Astrocyte of the hippocampus (primary cell): ENCODE results near the gene LELP1.
A peak's percentile ranks its signal among the peaks of the same experiment; 100 is the strongest.
"Not testable (repeated sequence)": the region's sequence is repeated elsewhere in the genome, so short reads cannot be mapped to it uniquely, and the experiment has no call there.

ENCODE experiments used
- DNase-seq: peaks from one replicate; pipeline ENCODE4 v3.0.0; 2011; ENCODE audit warnings: low read depth, low spot score

Gene LELP1

DNA sequence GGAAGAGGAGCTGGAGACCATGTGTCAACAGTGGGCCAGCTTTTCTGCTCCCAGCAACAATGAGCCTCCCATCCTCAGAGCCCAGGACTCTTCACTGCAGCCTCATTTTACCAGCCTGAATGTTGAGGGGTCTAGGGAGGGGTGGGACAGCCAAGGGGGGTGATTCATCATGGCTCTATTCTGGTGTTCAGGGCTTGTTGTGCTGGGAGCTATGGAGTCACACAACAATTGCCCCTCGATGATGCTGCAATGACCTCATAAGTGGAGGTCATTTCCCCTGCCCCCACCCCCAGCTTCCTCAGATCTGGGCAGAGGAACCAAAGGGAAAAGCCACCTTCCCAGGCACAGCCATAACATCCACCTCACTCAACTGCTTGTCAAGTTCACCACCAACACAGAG is at the start of gene LELP1:
Gene LELP1, plus strand, starts transcription at position 301 of the 400 bp plus-strand sequence. CDS start 1,278 bp downstream, outside the sequence.
- DNase-seq, result no peak

- no peak for DNase-seq
Observed at GRCh38 chr1:153155541-153155940, 47.7 kb upstream of the LELP1 start.

GRCh38 chr1:153168686-153169085 is 34.5 kb upstream of the LELP1 start:
- no peak for DNase-seq

DNA sequence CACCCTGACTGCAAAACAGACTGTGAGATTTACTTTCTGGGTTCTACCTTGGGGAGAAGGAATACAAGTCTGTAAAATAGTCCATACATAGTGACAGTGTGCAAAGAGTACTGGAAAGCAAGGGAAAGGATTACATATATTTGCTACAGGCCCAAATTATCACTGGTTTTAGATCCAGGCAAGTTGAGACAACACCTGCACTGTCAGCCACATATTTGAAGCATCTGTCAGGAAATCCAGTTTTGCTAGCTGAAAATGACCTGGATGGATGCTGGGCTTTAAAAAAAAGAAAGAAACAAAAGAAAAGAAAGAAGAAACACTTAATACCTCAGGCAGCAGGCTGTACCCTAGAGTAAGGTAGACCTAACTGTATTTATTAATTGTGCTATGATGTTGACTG is 28.6 kb upstream of the LELP1 start:
- DNase-seq, result no peak

GRCh38 chr1:153178922-153179321 is 24.3 kb upstream of the LELP1 start:
- no peak for DNase-seq

- no peak for DNase-seq
Observed at GRCh38 chr1:153180556-153180955, 22.7 kb upstream of the LELP1 start.

GRCh38 chr1:153188301-153188700 is 14.9 kb upstream of the LELP1 start:
- DNase-seq, result not testable (repeated sequence)

DNA sequence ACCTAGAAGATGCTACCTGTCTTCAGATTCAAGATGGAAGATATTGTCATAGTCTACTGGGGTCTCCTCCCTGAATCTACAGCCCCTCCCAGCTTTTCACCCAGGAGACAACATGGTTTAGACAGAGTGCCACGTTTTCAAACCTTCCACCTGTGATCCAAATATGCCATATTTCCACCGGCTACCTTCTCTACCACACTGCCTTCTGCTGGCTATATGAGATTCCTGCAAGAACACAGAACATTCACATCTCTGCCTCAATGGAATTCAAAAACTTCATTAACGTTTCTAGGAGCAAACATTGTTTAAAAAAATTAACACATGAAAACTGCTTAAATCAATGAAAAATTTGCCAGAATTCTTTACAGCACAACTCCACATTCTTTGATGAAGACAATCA is 12.9 kb upstream of the LELP1 start:
- no peak for DNase-seq

DNA sequence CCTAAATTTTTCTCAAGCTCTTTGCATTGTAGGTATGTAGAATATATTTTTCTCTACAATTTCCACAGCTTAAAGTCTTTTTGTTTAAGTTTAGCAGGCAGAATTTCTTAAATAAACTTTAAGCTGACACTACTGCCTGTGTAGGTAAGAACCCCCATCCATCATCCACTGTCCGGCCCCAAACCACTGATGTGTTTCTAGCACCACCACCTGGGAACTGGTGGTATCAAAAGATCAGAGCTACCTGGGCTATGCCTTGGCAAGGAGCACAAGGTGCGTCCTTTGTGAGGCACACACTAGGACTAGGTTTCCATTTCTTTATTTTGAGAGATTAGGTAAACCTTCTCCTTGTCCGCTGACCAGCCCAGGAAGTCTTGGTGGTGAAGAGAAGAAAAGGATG is 10.5 kb upstream of the LELP1 start:
- DNase-seq, result peak; percentile 4

DNA sequence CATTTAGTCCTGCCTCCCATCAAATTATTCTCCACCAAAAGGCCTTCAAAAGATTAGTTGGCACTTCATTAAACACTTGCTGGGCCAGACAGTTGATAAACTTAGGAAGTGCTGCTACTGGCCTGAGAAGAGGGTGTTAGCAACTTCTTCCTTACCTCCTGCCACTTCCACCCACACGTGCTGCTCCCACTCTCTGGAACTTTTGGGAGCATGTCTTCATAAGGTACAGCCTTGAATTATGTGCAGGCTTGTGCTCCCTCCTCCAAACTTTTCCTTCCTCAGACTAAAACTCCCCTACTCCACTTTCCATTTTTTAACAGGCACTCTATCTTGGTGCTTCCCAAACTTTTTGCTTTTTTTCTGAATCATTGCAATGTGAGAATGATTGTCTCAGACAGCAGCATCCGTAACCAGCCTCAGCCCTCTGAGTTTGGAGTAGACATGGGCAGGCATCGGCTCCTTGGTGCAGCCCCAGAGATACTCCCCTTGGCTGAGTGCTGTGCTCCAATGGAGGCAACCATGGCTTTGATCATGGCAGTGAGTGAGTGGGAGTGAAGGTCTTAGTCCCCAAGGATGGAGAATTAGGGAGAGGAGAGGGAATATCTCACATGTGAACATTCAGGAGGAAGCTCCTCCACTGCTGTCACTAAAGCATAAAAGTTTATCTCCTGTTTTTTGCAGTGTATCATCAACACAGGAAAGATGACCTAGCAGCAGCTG is 8.7 kb upstream of the LELP1 start:
- DNase-seq, result no peak

DNA sequence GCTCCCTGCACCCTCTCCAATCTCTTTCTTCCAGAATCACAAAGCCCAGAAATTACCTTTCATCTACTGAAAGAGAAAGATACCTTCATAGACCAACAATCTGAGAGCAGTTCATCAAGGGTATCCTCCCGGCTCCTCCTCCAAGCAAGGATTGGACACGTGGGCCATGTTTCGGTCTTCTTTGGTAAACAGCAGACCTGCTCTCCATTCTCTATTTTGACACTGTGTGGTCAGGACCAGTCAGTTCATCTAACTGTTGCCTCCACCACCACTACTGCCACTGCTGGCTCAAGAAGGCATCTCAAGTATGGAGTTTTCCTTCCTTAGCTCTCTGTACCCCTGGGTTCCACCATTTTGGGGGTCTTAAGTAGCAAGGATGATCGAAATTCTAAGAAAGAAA is 8.0 kb upstream of the LELP1 start:
- DNase-seq, result no peak

- DNase-seq, result no peak
Observed at GRCh38 chr1:153202006-153202405, 1.2 kb upstream of the LELP1 start.

DNA sequence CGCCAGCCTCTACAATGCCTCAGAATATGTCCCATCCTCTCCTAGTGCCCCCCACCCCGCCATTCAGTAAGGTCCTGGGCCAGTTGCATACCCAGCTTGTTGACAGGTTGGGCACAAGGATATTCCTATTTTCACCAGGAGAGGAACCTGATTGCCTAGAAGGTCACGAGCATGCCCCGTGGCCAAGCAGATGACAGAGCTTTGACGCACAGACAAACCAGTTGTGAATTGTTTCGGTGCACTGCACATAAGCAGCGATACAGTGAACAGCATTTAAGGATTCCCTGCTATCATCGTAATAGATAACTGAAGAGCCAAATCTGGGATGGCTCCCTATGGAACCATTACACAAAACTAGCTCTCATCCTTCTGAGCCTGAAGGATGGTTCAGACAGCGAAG is 3.4 kb downstream of the LELP1 start:
- no peak for DNase-seq

GRCh38 chr1:153210206-153210605 is 7.0 kb downstream of the LELP1 start:
- DNase-seq, result no peak

DNA sequence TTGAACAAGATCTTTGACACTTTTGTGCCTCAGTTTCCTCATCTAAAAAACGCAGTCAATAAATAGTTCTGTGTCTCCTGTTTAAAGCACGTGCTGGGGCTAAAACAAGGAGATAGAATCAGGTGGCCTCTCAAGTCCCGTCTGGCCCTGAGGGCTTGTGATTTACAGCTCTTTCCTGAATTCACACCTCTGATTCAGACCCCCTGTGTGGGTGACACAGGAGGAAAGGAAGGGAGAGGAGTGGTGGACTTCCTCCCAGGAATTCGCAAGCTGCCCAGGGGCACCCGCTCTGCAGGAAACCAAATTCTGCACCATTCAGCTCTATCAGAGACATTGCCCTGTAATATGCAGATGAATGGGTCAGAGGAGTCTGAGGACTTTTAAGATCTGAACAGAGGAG is 9.0 kb downstream of the LELP1 start:
- DNase-seq, result no peak

DNA sequence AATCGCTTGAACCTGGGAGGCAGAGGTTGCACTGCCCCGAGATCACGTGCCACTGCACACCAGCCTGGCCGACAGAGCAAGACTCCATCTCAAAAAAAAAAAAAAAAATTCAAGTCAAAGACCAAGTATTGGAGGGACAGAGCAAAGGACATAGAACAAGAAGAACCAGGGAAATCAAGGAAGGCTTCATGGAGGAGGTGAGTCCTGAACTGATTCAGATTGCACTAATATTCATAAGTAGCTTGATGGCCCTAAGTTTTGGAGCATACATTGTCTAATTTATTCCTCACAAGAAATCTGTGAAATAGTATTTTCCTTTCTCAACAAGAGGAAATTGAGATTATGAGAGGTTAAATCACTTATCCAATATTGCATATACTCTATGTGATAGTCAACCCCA is 10.3 kb downstream of the LELP1 start:
- no peak for DNase-seq

GRCh38 chr1:153217212-153217611 is 14.0 kb downstream of the LELP1 start, which contains the start of gene PRR9:
PRR9 (plus strand) TSS chr1:153217584; CDS start chr1:153218145, 561 bp downstream.
- DNase-seq, result no peak

GRCh38 chr1:153217744-153218416 is 14.7 kb downstream of the LELP1 start:
- no peak for DNase-seq

DNA sequence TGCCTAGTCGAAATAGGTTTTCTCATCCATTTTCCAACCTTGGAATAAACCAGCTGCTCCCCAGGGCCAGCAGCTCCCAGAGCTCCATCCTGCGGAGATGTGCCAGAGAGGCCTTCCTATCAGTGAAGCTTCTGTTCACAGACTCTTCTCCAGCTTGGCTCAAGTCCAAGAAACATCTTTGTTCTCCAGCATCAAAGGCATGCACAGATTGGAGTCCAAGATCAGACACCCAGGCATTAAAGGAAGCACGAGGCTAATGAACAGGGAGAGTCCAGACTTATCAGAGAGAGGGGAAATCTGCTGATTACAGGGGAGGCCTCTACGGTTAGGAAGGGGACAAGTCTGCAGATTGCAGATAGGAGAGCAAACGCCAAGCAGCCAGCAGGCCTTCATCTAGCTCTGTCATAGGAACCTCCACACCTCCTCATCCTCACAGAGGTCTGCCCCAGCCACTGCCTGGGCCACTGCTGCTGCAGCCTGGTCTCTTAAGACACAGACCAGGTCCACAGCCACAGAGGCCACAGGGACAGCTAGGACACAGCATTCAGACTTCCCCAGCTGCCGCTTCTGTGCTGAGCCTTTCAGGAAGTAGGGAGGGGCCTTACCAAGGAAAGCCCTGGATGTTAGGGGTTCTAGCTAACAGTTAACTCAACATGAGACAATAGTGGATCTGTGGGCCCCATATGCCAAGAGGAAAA is 17.5 kb downstream of the LELP1 start:
- DNase-seq, result no peak

GRCh38 chr1:153223040-153223891 is 20.0 kb downstream of the LELP1 start:
- peak; percentile 65 for DNase-seq

GRCh38 chr1:153227810-153228209 is 24.6 kb downstream of the LELP1 start:
- no peak for DNase-seq

DNA sequence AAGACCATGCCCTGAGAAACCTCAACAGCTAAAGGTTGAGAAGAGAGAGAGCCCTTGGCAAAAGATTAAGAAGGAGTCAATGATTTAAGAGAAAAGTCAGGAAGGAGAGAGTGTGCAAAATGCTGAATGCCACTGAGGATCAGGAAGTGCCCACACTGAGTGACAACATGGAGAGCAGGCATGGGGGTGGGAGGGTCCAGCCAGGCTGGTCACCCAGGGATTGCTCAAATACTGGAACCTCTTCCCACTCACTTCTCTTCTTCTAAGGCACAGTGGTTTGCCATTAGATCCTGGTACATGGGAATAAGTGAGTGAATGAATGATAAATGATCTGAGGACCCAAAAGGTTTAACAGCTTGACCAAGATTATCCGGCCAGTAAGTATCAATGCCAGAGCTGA is 25.3 kb downstream of the LELP1 start:
- no peak for DNase-seq
